ENCODE measurements around the gene GSTO2.

Gene GSTO2

GRCh38 chr10:104340641-104341040, 71.7 kb downstream of the GSTO2 start:
- no peak for DNase-seq (ENCODE audit: low spot score)

DNA sequence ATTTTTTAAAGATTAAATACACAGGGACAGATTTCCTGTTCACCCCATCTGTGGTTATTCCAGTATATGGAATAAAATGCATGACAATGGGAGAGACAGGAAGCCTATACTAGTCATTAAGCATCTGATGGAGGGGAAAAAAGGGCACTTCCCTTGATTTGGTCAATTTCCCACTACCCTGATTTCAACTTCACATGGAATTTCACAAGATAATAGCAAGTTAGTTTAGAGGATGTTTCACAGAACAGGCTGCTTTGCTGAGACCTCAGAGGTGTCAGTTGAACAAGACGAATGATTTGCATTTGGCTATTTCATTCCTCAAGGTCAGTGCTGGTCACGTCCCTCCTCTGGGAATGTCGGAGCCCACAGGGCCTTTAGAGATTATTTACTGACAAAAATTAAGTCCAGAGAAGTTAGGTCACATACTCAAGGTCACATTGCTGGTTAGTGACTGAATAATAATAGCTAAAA, 74.0 kb downstream of the GSTO2 start:
- DNase-seq (ENCODE audit: low spot score) = no peak

- DNase-seq (ENCODE audit: low spot score) = no peak
These were observed 75.2 kb downstream of the GSTO2 start for GRCh38 chr10:104344219-104344618.

DNA sequence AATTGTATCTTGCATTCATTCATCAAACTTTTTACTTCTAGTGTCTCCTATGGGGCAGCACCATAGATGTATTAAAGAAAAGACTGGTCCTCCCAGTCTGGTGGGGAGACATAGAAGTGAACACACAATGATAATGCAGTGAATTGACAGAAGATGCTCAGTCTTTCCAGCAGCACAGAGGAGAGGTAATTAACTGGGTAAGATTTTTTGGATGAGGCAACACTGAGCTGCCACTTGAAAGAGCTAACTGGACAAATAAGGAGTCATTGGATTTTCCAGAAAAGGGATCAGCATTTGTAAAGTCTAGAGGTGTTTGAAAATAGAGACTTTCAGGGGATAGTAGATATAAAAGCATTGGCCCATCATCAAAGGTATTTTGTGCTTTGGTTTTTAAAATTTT, 76.5 kb downstream of the GSTO2 start:
- no peak for DNase-seq (ENCODE audit: low spot score)

DNA sequence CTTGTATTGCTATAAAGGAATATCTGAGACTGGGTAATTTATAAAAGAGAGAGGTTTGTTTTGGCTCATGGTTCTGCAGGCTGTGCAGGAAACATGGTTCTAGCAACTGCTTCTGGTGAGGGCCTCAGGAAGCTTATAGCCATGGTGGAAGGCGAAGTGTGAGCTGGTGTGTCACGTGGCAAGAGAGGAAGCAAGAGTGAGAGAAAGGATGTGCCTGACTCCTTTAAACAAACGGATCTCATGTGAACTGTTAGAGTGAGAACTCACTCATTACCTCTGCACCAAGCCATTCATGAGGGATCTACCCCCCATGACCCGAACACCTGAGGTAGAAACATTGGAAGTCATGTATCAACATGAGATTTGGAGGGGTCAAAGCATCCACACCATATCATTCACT, 77.0 kb downstream of the GSTO2 start:
- no peak for DNase-seq (ENCODE audit: low spot score)

DNA sequence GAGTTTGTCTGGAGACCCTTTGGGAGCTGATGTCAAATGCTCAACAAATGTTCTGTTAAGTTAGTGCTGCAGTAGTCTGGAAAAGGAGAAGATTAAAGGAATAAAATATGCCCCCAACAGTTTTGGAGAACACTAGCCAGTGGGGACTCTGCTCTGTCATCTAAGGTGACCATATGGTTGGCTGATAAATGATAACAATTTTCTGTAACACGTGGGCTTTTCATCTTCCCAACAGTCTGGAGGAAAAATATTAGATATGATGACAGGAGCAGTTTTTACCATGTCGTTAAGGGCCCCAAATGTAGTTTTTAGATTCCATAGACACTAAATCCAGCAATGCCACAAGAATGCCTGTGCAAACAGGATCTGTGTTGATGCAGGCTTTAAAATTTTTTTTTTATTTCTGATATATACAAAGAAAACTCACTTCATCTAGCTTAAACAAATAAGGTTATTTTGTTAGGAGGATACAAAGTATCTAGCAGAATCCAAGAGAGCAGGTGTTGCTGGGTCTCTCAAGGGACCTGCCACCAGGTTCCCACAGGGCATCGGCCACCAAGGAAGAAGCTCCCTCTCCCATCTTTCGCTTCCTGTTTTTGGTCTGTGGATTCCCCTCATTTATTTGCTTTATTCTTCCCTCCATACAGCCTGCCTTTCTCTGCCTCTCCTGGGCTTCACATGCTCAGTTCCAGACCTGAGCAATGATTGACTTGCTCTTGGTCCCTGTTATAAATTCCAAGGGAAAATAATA, 78.5 kb downstream of the GSTO2 start:
- no peak for DNase-seq (ENCODE audit: low spot score)

- DNase-seq (ENCODE audit: low spot score) = no peak
These were observed 79.6 kb downstream of the GSTO2 start for GRCh38 chr10:104348601-104349000.

GRCh38 chr10:104349623-104350126, 80.7 kb downstream of the GSTO2 start:
- DNase-seq (ENCODE audit: low spot score) = no peak

DNA sequence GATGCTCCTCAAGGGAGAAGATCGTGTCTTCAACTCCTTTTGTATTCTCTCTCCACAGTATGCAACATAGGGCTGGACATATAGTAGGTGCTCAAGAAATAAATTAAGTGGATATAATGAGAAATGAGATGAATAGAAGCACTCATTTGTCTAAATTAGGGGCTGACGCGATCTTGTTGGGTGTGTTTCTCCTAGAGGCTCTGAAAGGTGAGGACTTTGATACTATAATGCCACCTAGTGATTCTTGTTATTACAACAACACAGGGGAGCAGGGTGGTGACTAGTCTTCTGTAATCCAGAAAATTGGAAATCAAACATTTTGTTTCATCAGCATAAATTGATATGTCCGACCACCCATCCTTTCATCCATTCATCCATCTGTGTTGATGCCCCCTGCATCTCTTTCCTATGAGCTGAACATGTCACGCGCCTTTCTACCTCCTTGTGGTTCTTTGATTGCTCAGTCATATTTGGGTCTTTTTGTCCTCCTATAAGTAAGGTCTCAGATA, 81.2 kb downstream of the GSTO2 start:
- DNase-seq (ENCODE audit: low spot score) = peak; percentile 56

- DNase-seq (ENCODE audit: low spot score) = no peak
These were observed 82.2 kb downstream of the GSTO2 start for GRCh38 chr10:104351061-104351702.

GRCh38 chr10:104351919-104352318, 82.9 kb downstream of the GSTO2 start:
- DNase-seq (ENCODE audit: low spot score) = no peak

GRCh38 chr10:104353325-104354048, 84.5 kb downstream of the GSTO2 start, which contains the start of gene CFAP58:
Gene CFAP58, plus strand, starts transcription at chr10:104353833. Its CDS starts 65 bp downstream, at chr10:104353898.
- DNase-seq (ENCODE audit: low spot score) = peak; percentile 74

Measured in cerebellar cortex (tissue), 1 donor.